Measurements from ENCODE around the gene TRIP11.
A peak's percentile ranks its signal among the peaks of the same experiment; 100 is the strongest.
"Not testable (repeated sequence)": the region's sequence is repeated elsewhere in the genome, so short reads cannot be mapped to it uniquely, and the experiment has no call there.

Gene TRIP11

DNA sequence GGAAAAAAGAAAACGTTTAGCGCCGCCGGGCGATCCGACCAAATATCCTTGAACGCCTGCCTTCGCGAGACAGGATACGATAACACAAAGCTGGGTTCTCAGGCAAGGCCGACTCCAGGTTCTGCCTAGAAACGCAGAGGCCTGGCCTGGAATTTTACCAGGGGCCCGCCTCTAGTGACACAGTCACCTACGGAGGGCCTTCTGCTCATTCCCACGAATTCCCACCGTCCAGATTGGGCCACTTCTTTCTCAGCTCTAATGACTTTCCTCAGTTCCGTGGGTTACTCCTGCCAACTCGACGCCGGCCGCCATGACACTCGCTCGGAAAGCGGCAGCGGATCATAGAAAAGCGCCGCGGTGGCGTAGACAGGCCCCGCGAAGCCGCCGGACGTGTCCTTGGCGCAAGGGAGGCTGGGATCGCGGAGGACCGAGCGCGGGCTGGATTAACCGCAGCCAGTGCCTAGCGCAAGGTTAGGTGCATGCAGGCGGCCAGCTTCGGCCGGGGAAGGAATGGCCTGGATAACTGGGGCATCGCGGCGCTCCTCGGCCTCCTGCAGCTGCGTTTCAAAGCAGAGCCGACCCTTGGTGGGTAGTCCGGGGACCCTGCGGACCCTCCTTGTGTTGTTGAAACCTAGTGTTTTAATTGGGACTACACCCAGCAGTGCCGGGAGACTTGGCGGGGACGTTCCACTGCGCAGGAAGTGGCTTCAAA, at the start of gene TRIP11:
TSS of gene TRIP11 (minus strand) at position 341 of the 712 bp plus-strand sequence. CDS start 374 bp downstream, outside the sequence.
- DNase-seq (ENCODE audit: low read depth) = peak; percentile 90

- no peak for DNase-seq (ENCODE audit: low read depth)
These were observed 48.6 kb upstream of the TRIP11 start for GRCh38 chr14:92088494-92088893.

DNA sequence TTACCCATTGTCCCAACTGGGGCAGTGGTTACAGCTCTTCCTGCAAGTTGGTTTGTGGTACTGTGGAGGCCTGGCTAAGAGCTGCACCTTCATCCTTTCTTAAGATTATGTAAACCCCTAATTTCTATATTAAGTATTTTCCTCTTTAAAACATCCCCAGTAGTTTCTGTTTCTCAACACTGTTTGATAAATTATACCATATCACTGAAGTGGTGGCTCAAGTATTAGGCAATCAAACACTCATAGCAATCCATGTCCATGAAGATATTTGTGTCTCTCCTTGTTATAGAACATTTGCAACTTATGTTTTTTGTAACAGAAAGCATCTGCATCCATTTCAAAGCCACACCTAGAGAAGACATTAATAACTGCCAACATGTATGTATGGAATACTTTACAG, 34.7 kb upstream of the TRIP11 start:
- DNase-seq (ENCODE audit: low read depth) = no peak

DNA sequence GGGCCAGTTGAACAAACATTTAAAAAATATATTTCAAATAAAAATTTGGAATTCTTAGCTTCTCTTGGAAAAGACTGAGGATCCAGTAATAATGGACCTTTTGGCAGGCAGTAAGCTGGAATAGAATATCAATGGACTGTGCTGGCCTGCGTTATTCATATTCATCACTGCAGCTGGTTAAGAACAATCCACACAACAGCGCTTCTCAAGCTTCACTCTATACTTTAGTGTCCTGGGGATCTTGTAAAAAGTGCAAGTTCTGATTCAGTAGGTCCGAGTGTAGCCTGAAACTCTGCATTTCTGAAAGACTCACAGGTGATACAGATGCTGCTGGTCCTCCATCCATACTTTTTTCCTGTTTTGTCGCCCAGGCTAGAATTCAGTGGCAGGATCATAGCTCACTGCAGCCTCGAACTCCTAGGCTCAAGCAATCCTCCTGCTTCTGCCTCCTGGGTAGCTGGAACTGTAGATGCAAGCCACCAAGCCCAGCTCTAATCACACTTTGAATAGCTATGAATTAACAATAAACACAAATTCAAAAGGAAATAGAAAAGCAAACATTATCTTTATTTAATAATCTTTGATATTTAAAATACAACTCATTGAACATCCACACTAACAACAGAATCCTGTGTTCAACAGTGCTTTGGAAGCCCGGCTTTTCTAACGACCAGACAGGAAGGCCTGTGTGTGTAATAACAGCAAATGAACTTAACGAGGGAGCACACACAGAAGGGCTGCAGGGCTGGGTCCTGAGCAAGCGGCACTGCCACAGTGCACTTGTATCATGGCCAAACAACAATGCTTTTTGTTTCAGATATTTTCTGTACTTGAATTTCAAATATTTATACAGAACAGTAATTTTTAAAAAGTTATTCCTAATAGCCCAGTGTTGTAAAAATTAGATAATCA, 18.4 kb upstream of the TRIP11 start:
- DNase-seq (ENCODE audit: low read depth) = no peak

- DNase-seq (ENCODE audit: low read depth) = no peak
These were observed 9.9 kb upstream of the TRIP11 start for GRCh38 chr14:92049781-92050180.

DNA sequence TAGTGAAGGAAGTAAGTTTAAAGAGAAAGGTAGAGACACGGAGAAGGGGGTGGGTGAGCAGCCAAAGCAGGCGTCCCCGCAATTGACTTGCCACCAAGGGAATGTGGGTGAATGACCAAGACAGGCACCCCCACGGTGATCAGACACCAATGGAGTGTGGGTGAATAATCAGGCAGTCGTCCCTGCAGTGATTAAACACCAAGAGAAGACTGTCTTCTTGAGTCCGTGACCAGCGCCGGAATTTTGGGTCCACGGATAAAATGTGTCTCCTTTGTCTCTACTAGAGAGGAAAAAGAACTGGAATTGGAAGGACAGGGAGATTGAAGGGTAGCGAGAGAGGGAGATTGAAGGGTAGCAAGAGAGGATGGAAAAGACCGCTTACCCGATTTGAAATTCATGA, 9.4 kb upstream of the TRIP11 start:
- not testable (repeated sequence) for DNase-seq (ENCODE audit: low read depth)

- DNase-seq (ENCODE audit: low read depth) = not testable (repeated sequence)
These were observed 6.0 kb upstream of the TRIP11 start for GRCh38 chr14:92045904-92046303.

DNA sequence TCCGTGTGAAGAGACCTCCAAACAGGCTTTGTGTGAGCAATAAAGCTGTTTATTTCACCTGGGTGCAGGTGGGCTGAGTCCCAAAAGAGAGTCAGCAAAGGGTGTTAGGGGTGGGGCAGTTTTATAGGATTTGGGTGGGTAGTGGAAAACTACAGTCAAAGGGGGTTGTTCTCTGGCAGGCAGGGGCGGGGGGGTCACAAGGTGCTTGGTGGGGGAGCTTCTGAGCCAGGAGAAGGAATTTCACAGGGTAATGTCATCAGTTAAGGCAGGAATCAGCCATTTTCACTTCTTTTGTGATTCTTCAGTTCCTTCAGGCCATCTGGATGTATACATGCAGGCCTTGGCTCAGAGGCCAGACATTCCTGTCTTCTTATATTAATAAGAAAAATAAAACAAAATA, 1.9 kb upstream of the TRIP11 start:
- not testable (repeated sequence) for DNase-seq (ENCODE audit: low read depth)

DNA sequence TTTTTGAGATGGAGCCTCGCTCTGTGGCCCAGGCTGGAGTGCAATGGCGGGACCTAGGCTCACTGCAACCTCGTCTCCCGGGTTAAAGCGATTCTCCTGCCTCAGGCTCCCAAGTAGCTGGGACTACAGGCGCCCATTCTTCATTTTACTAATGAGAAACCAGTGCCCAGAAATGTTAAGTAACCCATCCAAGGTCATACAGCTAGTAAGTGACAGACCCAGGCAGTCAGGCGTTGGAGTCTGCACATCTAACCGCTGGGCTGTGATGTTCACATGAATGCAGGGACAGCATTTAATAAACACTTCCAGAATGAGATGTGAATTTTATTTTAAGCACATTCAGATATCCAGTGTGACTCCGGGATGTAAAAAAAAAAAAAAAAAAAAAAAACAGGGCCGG, 1.3 kb upstream of the TRIP11 start:
- DNase-seq (ENCODE audit: low read depth) = no peak

- DNase-seq (ENCODE audit: low read depth) = peak; percentile 3
These were observed 682 bp upstream of the TRIP11 start for GRCh38 chr14:92040431-92041051.

DNA sequence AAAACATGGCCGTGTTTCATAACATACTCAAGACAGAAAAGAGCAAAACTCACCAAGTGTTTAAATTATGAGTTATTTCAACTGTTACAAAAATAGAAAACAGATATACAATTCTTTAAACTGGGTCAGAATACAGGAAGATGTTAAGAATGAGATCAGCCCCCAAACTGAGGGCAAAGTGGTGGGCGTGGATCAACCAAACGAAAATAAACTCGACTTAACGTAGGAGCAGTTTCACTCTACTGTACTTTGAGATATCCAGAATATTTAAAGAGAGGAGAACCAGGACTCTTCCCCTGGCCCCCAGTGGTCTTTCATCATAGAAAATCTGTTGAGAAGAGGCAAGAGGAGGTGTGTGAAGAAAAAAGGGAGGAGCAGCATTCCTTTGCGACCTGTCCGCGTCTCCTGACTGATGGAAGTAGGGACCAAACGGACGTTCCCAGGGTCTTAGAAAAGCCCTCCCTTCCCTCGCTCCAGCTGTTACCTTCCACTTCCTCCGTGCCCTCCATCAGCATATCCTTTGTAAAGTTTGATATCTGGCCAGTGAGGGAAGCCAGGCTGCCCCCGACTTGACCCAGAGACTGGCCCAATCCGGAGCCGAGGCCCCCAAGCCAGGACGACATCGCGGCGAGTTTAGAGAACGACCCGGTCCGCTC, 668 bp downstream of the TRIP11 start:
- peak; percentile 8 for DNase-seq (ENCODE audit: low read depth)

DNA sequence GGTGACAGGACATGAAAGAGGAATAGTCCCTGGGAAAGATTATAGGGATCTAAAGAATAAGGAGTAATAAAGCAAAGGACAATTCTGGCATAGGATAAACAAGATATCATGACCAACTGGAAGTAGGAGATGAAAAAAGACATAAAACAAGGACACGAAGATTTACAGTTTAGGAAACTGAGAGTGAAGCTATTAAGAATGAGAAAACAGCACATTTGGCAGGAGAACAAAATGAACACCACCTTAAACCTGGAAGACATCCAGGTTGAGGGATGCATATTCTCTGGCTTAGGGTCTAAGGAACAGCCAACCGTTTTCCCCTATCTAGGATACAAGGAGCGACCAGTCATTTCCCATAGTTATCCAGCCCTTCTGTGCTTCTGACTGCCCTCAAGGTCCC, 1.9 kb downstream of the TRIP11 start:
- DNase-seq (ENCODE audit: low read depth) = no peak

DNA sequence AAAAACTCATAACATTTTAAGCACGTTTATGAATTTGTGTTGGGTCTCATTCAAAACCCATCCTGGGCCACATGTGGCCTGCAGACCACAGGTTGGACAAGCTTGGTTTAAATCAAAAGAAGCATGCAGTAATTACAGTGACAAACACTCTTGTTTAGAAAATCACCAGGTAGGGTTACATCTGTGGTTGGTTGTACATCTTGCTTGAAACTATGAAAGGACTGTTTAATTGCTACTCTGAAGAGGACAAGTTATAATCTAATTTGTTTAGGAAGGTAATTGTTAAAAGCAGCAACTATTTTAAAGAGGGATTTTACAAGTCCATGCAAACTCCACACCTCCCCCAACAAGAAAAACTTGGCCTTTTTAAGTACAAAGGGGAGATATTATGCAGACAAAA, 4.0 kb downstream of the TRIP11 start:
- no peak for DNase-seq (ENCODE audit: low read depth)

GRCh38 chr14:92033906-92034687, 5.8 kb downstream of the TRIP11 start:
- DNase-seq (ENCODE audit: low read depth) = no peak

DNA sequence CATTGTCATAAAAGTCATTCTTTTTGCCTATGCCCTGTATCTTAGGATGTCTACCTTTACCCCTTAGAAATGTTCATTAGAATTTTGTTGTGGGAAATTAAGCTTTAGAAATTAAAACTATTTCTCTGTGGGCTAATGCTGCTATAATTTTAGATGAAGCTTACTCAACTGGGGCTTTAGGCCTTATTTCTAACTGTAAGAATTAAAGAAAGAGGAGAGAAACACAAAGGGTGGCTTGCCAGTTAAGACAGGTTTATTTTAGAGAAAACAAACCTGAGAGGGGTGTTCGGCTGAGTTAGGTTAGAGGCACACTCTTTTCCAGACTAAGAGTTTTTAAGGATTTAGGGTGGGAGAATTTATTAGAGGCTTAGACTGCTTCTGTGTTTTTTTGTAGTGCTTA, 6.4 kb downstream of the TRIP11 start:
- DNase-seq (ENCODE audit: low read depth) = no peak

DNA sequence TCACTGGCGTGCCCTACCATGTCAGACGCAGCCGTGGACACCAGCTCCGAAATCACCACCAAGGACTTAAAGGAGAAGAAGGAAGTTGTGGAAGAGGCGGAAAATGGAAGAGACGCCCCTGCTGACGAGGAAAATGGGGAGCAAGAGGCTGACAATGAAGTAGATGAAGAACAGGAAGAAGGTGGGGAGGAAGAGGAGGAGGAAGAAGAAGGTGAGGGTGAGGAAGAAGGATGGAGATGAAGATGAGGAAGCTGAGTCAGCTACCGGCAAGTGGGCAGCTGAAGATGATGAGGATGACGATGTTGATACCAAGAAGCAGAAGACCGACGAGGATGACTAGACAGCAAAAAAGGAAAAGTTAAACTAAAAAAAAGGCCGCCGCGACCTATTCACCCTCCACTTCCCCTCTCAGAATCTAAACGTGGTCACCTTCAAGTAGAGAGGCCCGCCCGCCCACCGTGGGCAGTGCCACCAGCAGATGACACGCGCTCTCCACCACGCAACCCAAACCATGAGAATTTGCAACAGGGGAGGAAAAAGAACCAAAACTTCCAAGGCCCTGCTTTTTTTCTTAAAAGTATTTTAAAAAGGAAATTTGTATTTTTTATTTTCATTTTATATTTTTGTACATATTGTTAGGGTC, 13.2 kb downstream of the TRIP11 start:
- DNase-seq (ENCODE audit: low read depth) = no peak

DNA sequence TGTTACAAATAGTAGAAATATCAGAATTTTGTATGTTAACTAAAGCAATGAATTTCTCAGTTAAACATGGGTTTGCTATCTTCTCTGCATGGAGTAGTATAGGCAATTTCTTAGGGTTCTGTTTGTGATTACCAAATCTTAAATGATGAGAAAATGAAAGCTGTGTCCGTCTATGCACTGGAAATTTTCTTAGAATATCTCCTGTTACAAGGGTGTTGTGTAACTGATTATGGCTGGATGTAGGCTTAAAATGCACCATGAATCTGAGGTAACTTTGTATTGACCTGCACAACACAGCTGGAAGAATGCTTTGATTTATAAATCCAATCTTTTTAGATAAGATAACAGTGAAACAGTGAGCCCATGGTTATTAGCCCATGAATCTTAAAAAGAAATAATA, 17.8 kb downstream of the TRIP11 start:
- DNase-seq (ENCODE audit: low read depth) = no peak

- no peak for DNase-seq (ENCODE audit: low read depth)
These were observed 18.3 kb downstream of the TRIP11 start for GRCh38 chr14:92021523-92021922.

- DNase-seq (ENCODE audit: low read depth) = no peak
These were observed 25.8 kb downstream of the TRIP11 start for GRCh38 chr14:92014040-92014439.

DNA sequence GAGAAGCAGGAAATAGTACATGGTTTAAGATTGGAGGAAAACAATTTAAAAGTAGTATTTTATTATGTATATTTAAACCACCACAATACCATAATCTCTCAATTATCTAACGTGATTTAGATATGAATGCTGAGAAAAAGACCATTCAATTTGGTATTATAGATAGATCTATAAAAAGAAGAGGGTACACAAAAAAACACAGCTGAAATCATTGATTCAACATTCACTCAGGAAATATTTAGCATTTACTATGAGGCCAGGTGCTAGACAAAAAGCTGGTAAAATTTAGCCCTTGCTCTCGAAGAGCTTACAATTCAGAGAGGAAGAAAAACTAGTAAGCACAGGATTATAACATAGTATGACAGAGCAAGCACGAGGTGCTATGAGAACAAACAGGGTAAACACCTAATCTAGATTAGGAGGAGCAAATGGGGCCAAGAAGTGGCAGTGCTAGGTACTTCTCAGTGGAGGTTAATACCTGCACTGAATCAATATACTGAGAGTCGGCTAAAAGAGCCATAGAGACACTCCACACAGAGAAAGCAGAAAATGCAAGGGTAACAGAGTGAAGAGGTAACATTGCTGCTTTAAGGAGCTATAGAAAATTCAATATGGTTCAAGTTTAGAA, 27.6 kb downstream of the TRIP11 start:
- DNase-seq (ENCODE audit: low read depth) = no peak
